ENCODE data around the gene SUSD4.

SUSD4 gene

DNA sequence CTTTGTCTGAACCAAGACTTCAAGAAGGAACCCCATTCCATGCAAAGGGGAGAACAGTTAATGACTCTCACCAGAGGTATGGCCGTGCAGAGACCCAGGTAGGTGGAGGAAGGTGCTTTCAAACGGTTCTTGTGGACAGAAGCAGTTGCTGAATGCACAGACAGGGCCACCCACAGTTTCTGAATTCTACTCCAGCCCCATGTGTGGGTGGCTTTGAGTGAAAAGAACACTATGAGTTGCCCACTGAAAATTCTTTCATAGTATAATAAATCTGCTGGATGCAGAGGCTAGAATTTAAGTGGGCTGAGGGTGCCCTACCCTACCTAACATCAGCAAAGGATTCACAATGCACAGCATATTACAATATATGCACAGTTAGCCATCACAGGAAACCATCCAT lies 22.0 kb upstream of the SUSD4 start:
- TF ChIP-seq GATA2 (IDR thresholded peaks at IDR 0.05; ENCODE audit: low read depth, low read length) (no peak), GATA3 (IDR thresholded peaks at IDR 0.05; ENCODE audit: low read depth, low read length) (no peak)

DNA sequence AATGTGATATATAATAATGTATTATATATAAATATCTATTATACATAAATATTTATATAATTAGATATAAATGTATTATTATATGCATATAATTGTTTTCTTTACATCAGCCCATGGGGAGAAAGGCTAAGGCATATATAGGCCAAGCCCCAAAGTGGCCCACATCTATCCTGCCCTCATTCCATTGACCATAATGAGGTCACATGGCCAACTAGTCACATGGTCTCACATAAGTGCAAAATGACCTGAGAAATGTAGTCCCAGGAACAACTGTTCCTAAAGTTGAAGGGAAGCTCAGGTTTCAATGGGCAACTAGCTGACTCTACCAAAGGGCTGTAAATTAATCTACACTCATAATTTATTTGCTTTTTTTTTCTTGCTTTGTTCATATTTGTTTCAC lies 14.8 kb upstream of the SUSD4 start:
- TF ChIP-seq GATA2 (IDR thresholded peaks at IDR 0.05; ENCODE audit: low read depth, low read length): no peak
- TF ChIP-seq GATA3 (IDR thresholded peaks at IDR 0.05; ENCODE audit: low read depth, low read length): no peak

DNA sequence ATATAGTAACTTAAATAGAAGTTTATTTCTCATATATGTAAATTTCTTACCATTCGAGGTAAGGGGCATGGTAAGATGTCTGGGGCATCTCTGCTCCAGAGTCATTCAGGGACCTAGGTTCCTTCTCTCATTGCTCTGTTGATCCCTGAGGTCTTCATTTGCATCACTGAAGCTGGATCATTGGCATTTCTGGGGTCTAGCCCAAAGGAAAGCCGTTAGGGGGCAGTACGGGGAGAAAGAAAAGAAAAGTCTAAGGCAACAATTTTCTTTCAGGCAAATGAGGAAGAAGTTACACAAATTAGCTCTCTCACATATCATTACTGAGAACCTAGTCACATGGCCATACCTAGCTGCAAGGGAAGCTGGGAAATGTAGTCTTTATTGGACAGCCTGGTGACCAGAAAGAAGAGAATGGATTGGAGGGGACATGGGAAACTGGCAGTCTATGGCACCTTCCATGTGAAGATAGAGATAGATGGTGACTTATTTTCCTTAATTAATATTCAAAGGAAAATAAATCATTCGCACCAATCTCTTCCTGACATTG lies 10.2 kb upstream of the SUSD4 start:
- no peak for TF ChIP-seq GATA3 (IDR thresholded peaks at IDR 0.05; ENCODE audit: low read depth, low read length)
- no peak for TF ChIP-seq GATA2 (IDR thresholded peaks at IDR 0.05; ENCODE audit: low read depth, low read length)

DNA sequence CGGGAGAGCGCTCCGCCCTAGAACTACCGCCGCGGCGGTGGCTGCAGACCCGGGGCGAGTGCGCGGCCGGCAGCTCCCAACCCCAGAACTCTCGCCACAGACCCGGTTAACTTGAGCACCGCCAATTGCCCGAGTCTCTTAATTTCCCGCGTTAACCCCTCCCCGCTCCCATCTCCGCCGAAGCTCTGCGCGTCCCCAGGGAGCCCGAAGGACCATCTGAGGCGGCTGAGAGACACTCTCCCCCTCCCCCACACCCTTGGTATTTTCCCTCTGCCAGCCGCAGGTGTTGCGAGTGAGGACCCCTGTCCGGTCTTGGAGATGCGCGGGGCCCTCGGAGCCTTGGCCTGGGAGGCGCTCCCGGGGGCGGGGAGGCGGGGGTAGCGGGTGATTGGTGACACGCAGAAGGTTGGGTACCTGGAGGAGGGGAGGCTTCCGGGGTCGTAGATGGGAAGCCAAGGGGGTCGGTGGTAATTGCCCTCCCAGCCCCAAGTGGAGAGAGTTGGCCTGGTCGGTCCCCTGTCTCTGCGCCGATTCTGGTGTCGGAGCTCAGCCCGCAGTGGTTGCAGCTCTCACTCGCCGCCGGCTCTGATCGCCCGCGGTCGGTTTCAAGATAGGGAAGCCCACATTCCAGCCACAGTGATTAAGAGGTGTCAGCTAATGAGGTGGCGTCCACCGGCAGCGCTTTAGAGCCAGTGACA lies 858 bp upstream of the SUSD4 start:
- no peak for TF ChIP-seq GATA3 (IDR thresholded peaks at IDR 0.05; ENCODE audit: low read depth, low read length)
- no peak for TF ChIP-seq GATA2 (IDR thresholded peaks at IDR 0.05; ENCODE audit: low read depth, low read length)

DNA sequence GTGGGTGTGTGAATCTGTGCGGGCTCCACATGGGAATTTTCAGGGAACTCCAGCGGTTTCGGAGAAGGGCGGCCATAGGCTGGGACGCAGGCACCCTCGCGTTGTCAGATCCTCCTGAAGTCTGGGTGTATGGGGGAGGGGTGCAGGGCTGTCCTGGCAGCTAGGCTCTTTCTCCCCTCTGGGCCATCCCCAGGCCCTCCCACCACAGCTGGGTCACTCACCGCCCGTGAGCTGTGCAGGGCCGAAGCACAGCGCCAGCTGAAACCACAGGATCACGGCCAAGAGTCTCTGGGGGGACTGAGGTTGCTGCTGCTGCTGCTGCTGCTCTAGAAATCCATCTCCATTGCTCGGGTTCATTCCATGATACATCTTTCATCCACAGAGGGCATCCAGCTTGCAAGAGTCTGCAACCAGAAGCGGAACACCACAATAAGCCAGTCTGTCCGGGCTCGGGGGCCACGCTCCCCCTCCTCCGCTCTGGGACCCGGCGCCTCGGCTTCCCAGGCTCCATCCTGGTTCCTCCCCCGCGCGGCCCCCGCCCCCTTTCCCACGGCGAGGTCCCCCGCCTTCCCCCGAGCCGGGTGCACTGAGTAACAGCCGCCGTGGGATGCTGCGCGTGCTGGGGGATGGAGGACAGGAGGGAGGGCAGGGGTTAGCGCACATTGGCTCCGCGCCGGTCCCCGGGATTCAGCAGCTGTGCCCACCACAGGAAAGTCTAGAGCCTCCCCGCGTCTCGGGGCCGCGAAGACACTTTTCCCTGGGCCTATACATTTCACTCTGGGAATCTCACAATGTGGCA lies 720 bp downstream of the SUSD4 start:
- TF ChIP-seq GATA3 (IDR thresholded peaks at IDR 0.05; ENCODE audit: low read depth, low read length) (no peak), GATA2 (IDR thresholded peaks at IDR 0.05; ENCODE audit: low read depth, low read length) (no peak)

DNA sequence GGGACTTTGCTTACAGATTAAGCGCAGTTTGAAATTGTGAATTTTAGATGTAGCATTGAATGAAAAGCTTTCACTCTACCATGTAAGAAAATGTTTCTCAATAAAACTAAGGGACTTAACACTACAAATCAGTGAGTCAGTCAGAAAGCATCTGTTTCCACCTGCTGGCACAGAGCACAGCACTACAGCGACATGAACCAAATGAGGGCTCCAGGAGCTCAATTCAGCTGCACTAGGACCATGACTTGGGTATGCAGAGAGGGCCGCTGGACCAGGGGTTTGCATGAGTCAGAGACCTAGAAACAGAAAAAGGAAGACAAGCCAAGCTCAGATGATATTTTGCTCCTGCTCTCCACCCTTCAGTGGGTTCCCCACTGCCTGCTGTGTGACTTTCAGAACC lies 5.2 kb downstream of the SUSD4 start:
- no peak for TF ChIP-seq GATA2 (IDR thresholded peaks at IDR 0.05; ENCODE audit: low read depth, low read length)
- no peak for TF ChIP-seq GATA3 (IDR thresholded peaks at IDR 0.05; ENCODE audit: low read depth, low read length)

DNA sequence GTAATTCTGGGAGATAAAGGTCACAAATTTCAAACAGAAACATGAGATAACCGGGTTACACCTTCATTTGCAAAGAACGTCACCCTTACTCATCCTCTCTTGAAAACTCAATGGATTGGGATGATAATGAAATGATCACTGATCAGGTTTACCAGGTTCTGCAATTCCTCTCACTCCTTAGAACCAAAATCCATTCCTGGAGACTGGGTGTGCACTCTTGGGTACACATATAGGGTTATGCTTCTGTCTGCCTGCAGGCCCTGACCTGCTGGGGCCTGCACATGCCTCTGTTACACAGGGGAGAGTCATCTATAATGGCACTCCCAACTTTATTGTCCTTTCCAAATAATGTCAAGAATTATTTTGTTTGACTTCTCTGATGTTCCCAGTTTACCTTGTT lies 8.3 kb downstream of the SUSD4 start:
- TF ChIP-seq GATA2 (IDR thresholded peaks at IDR 0.05; ENCODE audit: low read depth, low read length): no peak
- no peak for TF ChIP-seq GATA3 (IDR thresholded peaks at IDR 0.05; ENCODE audit: low read depth, low read length)

DNA sequence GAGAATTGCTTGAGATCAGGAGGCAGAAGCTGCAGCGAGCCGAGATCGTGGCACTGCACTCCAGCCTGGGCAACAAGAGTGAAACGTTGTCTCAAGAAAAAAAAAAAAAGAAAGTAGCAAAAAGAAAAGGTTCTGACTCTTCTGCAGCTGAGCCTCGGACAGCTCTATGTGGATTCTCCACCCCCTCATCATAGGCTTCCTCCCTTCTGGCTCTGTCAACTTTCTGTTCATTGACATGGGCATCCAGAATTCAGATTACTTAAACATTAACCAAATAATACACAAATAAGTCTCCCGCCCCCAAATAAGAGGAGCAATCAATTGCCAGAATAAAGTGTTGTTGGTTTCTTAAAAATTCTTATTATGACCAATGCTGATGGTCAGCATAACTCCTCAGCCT lies 10.0 kb downstream of the SUSD4 start:
- TF ChIP-seq GATA3 (IDR thresholded peaks at IDR 0.05; ENCODE audit: low read depth, low read length) (no peak), GATA2 (IDR thresholded peaks at IDR 0.05; ENCODE audit: low read depth, low read length) (no peak)

DNA sequence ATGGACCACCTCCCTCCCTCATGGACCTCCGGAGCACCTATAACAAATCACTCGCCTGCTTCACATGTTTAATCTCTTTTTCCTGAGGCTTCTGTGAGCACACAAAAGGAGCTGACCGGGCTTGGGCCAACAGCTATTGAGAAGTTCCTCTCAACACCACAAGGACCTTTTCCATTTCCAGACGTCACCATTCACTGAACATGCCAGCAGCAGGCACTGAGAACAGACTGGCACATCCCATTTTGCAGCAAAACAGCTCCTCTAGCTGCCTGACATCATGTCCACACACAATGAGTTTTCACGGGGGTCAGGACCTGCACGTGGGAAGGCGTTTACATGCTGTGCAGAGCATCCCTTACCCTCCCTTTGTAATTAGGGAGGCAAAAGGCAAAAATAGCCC lies 11.0 kb downstream of the SUSD4 start:
- TF ChIP-seq GATA2 (IDR thresholded peaks at IDR 0.05; ENCODE audit: low read depth, low read length) (no peak), GATA3 (IDR thresholded peaks at IDR 0.05; ENCODE audit: low read depth, low read length) (no peak)

DNA sequence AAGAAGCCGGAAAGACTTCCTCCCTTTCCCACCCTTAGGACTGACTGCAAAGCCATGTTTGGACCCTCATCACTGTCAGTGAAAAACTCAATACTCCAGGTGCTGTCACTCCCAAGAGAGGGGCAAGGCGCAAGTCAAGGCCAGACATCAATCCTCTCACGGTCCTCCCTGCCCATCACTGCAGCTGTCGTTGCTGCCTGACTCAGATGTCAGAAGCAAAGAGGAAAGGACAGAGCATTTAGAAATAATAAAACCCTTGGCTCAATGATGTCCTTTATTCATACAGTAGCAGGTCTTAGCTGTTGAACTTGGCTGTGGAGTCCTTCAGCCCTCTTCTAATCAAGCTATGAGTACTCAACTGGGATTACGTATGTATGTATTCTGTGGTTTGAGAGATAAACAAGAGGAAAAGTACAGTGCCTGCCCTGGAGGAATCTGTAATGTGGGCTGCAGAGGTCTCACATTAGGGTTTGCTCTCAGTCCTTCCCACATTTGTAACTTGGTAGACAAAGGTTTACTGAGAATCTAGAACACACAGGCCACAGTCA lies 13.5 kb downstream of the SUSD4 start:
- TF ChIP-seq GATA2 (IDR thresholded peaks at IDR 0.05; ENCODE audit: low read depth, low read length) (no peak), GATA3 (IDR thresholded peaks at IDR 0.05; ENCODE audit: low read depth, low read length) (no peak)

DNA sequence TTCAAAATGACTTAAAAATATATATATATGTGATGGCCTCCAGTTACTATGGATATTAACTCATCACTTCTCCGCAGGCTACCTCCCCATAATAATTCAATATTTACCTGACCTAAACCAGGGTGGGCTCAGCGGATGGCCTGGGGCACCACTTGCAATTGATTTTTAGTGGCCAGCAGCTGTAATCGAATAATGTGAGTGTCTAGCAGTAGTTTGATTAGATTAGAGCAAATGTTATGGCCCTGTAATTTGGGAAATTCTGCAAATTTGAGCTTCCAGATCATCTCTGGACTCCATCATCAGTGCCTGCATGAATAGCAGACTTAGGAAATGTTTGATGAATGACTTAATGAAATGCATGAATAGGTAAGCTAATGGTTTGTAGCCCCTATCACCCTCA lies 14.7 kb downstream of the SUSD4 start:
- peak; percentile 33; the same call in 1 of the 2 replicates for TF ChIP-seq GATA2 (IDR thresholded peaks at IDR 0.05; ENCODE audit: low read depth, low read length)
- no peak for TF ChIP-seq GATA3 (IDR thresholded peaks at IDR 0.05; ENCODE audit: low read depth, low read length)

DNA sequence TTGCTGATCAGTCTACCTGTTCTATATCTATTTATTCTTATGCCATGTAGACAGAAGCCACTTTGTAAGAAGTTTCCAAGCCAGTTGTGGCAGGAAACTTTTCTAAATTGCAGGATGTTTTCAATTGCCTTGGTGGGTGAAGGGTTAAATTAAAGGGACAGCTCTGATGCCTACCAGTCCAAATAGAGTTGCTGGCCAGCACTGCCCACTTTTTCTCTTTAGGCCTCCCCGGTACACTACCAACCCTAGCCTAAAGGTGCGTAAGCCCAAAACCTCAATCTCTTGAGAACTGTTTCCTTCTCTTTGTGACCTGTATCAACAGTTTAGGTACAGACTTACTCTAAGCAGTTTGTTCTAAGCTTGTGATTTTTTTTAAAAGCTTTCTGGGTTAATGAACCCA lies 15.5 kb downstream of the SUSD4 start:
- TF ChIP-seq GATA2 (IDR thresholded peaks at IDR 0.05; ENCODE audit: low read depth, low read length) (no peak), GATA3 (IDR thresholded peaks at IDR 0.05; ENCODE audit: low read depth, low read length) (no peak)

DNA sequence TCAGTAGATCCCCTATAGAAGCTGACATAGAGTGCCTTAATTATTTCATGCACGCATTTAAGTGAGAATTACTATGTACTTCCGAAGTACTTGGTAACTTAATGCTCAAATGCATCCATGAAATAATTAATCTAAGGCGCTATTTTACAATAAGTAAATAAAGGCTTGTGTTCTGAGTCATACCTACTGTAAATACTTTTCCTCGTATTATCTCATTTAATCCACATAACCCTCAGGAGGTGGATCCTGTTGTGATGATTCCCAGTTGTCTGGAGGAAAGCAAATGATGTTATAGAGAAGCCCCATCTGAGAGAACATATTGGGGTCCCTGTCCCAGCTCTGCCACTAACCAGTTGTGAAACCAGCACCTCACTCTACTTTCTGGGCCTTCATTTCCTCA lies 16.4 kb downstream of the SUSD4 start:
- TF ChIP-seq GATA2 (IDR thresholded peaks at IDR 0.05; ENCODE audit: low read depth, low read length) (no peak), GATA3 (IDR thresholded peaks at IDR 0.05; ENCODE audit: low read depth, low read length) (no peak)

DNA sequence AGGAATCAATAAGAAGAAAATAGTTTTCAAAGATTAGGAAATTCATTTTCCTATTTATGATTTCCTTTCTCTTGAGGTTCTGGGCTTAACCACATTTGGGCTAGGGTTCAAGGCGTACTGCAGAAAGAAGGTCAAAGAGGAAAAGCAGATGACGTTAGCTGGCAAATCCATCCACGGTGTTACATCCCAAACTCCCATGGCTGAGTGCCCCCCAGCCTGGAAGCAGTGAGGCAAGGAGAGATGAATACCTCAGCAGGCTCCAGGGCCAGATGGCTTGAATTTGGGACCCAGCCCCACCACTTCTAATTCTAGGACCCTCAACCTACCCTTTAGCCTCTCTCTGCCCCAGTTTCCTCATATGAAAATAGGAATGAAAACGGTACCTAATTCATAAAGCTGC lies 17.7 kb downstream of the SUSD4 start:
- no peak for TF ChIP-seq GATA3 (IDR thresholded peaks at IDR 0.05; ENCODE audit: low read depth, low read length)
- TF ChIP-seq GATA2 (IDR thresholded peaks at IDR 0.05; ENCODE audit: low read depth, low read length): no peak

DNA sequence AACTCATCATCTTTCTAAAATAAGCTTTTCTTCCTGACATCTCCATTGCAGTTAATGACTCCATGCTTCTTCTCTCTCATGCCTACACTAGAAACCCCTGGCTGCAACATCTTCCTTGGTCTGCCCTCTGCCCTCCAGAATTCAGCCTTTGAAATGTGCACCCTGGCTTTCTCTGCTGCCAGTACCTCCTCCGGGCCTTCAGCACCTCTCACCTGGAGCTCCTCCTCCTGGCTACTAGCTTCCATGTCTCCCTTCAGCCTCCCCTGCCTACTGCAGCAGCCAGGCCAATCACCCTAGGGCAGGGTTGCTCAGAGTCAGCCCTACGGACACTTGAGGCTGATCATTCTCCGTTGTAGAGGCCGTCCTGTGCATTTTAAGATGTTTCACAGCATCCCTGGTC lies 18.3 kb downstream of the SUSD4 start:
- TF ChIP-seq GATA3 (IDR thresholded peaks at IDR 0.05; ENCODE audit: low read depth, low read length) (no peak), GATA2 (IDR thresholded peaks at IDR 0.05; ENCODE audit: low read depth, low read length) (no peak)
